Astrocyte (in vitro differentiated cells and primary cell): ENCODE results near the gene ADD1. TPM values are rescaled to one million over a fixed set of nuclear protein-coding genes. Genes with fewer than 3 reads are reported as not detected.

Source experiments
- DNase-seq: peaks from one replicate; pipeline ENCODE4 v3.0.0-alpha.2; 2010; ENCODE audit warnings: low read depth
- FAIRE-seq: peaks from 2 replicates; lab custom pipeline; 2011; peaks lifted over from hg19 to GRCh38; lab: Jason Lieb, UNC
- H2AFZ ChIP-seq: 2 replicates; pipeline ENCODE4 v1.6.0; 2012; ENCODE audit warnings: low read depth, low read length, inconsistent platforms
- H3K27ac ChIP-seq: 2 replicates; pipeline ENCODE4 v1.5.1; 2011; ENCODE audit warnings: low read depth, low read length, inconsistent platforms
- H3K27me3 ChIP-seq: 2 replicates; pipeline ENCODE4 v1.6.0; 2011; ENCODE audit warnings: low read length, inconsistent platforms; ENCODE audit not compliant: insufficient read depth
- H3K36me3 ChIP-seq: 2 replicates; pipeline ENCODE4 v1.5.1; 2011; ENCODE audit warnings: low read length, inconsistent platforms; ENCODE audit not compliant: insufficient read depth
- H3K4me1 ChIP-seq: 2 replicates; pipeline ENCODE4 v1.5.1; 2011; ENCODE audit warnings: low read length, inconsistent platforms; ENCODE audit not compliant: insufficient read depth
- H3K4me2 ChIP-seq: 2 replicates; pipeline ENCODE4 v1.6.0; 2012; ENCODE audit warnings: low read length, inconsistent platforms
- H3K4me3 ChIP-seq: 2 replicates; pipeline ENCODE4 v1.5.1; 2011; ENCODE audit warnings: low read depth, mild to moderate bottlenecking, low read length, inconsistent platforms; ENCODE audit not compliant: insufficient read depth
- H3K79me2 ChIP-seq: 2 replicates; pipeline ENCODE4 v1.6.0; 2012; ENCODE audit warnings: mild to moderate bottlenecking, low read length, inconsistent platforms; ENCODE audit not compliant: insufficient read depth
- H3K9ac ChIP-seq: 2 replicates; pipeline ENCODE4 v1.6.0; 2012; ENCODE audit warnings: mild to moderate bottlenecking, low read length, inconsistent platforms
- H3K9me3 ChIP-seq: 2 replicates; pipeline ENCODE4 v1.5.1; 2012; ENCODE audit warnings: low read depth, mild to moderate bottlenecking, low read length, inconsistent platforms; ENCODE audit not compliant: insufficient read depth
- H4K20me1 ChIP-seq: 2 replicates; pipeline ENCODE4 v1.6.0; 2012; ENCODE audit warnings: low read length, inconsistent platforms; ENCODE audit not compliant: insufficient read depth
- H3K27ac Mint-ChIP-seq: one replicate; pipeline ENCODE4 v1.8.0; 2021; ENCODE audit warnings: mild to moderate bottlenecking, mixed read lengths; ENCODE audit not compliant: unreplicated experiment
- H3K27me3 Mint-ChIP-seq: one replicate; pipeline ENCODE4 v1.8.0; 2021; ENCODE audit warnings: low read depth, mixed read lengths; ENCODE audit not compliant: unreplicated experiment
- H3K36me3 Mint-ChIP-seq: one replicate; pipeline ENCODE4 v1.8.0; 2021; ENCODE audit warnings: low read depth, mixed read lengths; ENCODE audit not compliant: unreplicated experiment
- H3K4me1 Mint-ChIP-seq: one replicate; pipeline ENCODE4 v1.8.0; 2021; ENCODE audit warnings: low read depth, mixed read lengths; ENCODE audit not compliant: unreplicated experiment
- H3K4me3 Mint-ChIP-seq: one replicate; pipeline ENCODE4 v1.8.0; 2021; ENCODE audit warnings: mild to moderate bottlenecking, moderate library complexity, mixed read lengths; ENCODE audit not compliant: unreplicated experiment
- H3K9me3 Mint-ChIP-seq: one replicate; pipeline ENCODE4 v1.8.0; 2021; ENCODE audit warnings: mild to moderate bottlenecking, mixed read lengths; ENCODE audit not compliant: unreplicated experiment
- EZH2 ChIP-seq: IDR thresholded peaks from 2 replicates; pipeline ENCODE4 v1.6.1; 2012; ENCODE audit warnings: mild to moderate bottlenecking, low read length, inconsistent platforms; ENCODE audit not compliant: insufficient read depth
- total RNA-seq: library from RNA; stranded (reverse); gene quantifications from 2 replicates; pipeline ENCODE4 v1.2.1, GENCODE V29; 2021
- TF ChIP-seq, protein P1 (sequence below): IDR thresholded peaks from 2 replicates; pipeline ENCODE4 v1.5.1; 2011; ENCODE audit warnings: low read depth, mild to moderate bottlenecking, inconsistent platforms, low read length, moderate library complexity; ENCODE audit not compliant: insufficient read depth

Gene ADD1
- total RNA-seq, 1 donor from 2014 or later: 280 TPM

DNA sequence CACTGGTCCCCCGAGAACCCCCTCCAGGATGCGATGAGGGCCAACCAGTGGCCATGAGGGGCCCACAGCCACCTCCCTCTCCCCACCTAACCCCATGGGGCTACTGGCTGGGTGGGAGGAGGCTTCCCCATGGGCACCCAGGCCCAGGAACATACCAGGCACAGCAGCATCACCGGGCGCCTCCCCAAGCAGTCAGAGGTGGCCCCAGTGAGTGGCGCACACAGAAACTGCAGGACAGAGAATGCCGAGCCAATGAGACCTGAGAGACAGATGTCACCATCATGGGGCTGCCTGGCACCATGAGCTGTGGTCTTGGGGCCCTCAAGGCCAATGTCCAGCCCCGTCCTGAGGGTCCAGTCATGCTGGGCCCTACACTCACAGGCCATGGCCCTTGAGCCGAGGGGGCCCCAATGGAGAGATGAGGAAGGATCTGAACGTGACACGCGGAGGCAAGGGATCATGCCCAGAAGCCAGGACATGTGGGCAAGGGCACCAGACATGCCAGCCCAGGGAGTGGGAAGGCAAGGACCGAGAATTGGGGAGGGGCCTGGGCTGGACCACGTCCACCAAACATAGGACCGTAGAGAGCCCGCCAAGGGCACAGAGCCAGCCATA lies 89.4 kb downstream of the ADD1 start:
- H3K27ac Mint-ChIP-seq: peak overlapping the region; percentile 85
- Histone ChIP-seq H3K27me3 (no peaks in the 10 kb centered on the region), H3K4me1 (peaks cover 44% of the 10 kb centered on the region), H3K9ac (peak overlapping the region; percentile 80), H3K36me3 (peaks cover 17% of the 10 kb centered on the region), H2AFZ (no peak overlapping the region), H3K9me3 (no peaks in the 10 kb centered on the region), H3K4me3 (peak overlapping the region; percentile 63), H3K4me2 (peak overlapping the region; percentile 93), H3K27ac (peak overlapping the region; percentile 17), H3K79me2 (peaks cover 50% of the 10 kb centered on the region), H4K20me1 (peaks cover 70% of the 10 kb centered on the region)
- H3K4me3 Mint-ChIP-seq: peak overlapping the region; percentile 92
- no peaks in the 10 kb centered on the region for H3K27me3 Mint-ChIP-seq
- no peak for FAIRE-seq
- H3K9me3 Mint-ChIP-seq: no peaks in the 10 kb centered on the region
- H3K36me3 Mint-ChIP-seq: peaks cover 13% of the 10 kb centered on the region
- DNase-seq: no peak
- H3K4me1 Mint-ChIP-seq: peaks cover 23% of the 10 kb centered on the region
- TF ChIP-seq, protein P1, sequence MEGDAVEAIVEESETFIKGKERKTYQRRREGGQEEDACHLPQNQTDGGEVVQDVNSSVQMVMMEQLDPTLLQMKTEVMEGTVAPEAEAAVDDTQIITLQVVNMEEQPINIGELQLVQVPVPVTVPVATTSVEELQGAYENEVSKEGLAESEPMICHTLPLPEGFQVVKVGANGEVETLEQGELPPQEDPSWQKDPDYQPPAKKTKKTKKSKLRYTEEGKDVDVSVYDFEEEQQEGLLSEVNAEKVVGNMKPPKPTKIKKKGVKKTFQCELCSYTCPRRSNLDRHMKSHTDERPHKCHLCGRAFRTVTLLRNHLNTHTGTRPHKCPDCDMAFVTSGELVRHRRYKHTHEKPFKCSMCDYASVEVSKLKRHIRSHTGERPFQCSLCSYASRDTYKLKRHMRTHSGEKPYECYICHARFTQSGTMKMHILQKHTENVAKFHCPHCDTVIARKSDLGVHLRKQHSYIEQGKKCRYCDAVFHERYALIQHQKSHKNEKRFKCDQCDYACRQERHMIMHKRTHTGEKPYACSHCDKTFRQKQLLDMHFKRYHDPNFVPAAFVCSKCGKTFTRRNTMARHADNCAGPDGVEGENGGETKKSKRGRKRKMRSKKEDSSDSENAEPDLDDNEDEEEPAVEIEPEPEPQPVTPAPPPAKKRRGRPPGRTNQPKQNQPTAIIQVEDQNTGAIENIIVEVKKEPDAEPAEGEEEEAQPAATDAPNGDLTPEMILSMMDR: no peak
- TF ChIP-seq EZH2: no peak

DNA sequence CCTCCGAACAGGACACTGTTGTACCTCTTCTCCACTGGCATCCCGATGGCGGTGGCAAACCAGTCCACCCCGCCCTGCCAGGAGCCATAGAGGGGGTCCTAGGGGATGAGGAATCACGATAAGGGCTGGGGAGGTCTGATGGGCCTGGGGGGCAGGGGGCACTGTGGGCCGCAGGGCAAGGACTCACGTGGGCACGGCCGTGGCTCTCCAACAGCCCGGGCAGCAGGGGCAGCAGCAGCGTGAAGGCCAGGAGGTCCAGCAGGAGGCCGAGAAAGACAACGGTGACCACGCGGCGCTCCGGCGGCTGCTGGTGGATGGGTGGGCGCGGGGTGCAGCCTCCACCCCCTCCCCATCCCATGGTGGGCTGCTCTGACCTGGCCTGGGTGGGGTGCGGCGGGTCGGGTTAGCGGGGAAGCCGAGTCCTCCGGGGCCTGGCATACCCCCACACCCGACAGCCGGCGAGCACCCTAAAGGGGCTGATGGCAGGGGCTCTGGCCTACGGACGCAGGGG lies 90.0 kb downstream of the ADD1 start:
- H3K27me3 ChIP-seq: no peaks in the 10 kb centered on the region
- H3K9me3 ChIP-seq: no peaks in the 10 kb centered on the region
- peak overlapping the region; percentile 17 for H3K27ac ChIP-seq
- H3K4me2 ChIP-seq: peak overlapping the region; percentile 93
- H3K4me3 Mint-ChIP-seq: peak overlapping the region; percentile 92
- H2AFZ ChIP-seq: no peak overlapping the region
- peaks cover 54% of the 10 kb centered on the region for H3K79me2 ChIP-seq
- TF ChIP-seq, protein P1: no peak
- TF ChIP-seq EZH2: no peak
- peaks cover 23% of the 10 kb centered on the region for H3K4me1 Mint-ChIP-seq
- H3K9ac ChIP-seq: peak overlapping the region; percentile 80
- H3K36me3 ChIP-seq: peaks cover 16% of the 10 kb centered on the region
- H3K9me3 Mint-ChIP-seq: no peaks in the 10 kb centered on the region
- DNase-seq (no peak), FAIRE-seq (no peak)
- H4K20me1 ChIP-seq: peaks cover 66% of the 10 kb centered on the region
- peaks cover 44% of the 10 kb centered on the region for H3K4me1 ChIP-seq
- peak overlapping the region; percentile 85 for H3K27ac Mint-ChIP-seq
- peak overlapping the region; percentile 63 for H3K4me3 ChIP-seq
- no peaks in the 10 kb centered on the region for H3K27me3 Mint-ChIP-seq
- H3K36me3 Mint-ChIP-seq: peaks cover 11% of the 10 kb centered on the region
